Transverse colon (tissue), 4 donors: Measurements from ENCODE around the gene WIZ. TPM values are rescaled to one million over a fixed set of nuclear protein-coding genes. Genes with fewer than 3 reads are reported as not detected.

ENCODE experiments used
- DNase-seq: peaks from one replicate; pipeline ENCODE4 v3.0.0-alpha.2; 2019
- H3K27ac ChIP-seq, 4 donors: fragments of 200-600 bp; sonication (generic); 2 replicates each; pipeline ENCODE4 v1.5.1; 2016 to 2018; ENCODE audit warnings: inconsistent platforms in 4 of 4
- H3K27me3 ChIP-seq: fragments of 200-600 bp; sonication (generic); 2 replicates; pipeline ENCODE4 v1.5.1; 2017; ENCODE audit warnings: inconsistent platforms
- H3K36me3 ChIP-seq, 4 donors: fragments of 200-600 bp; sonication (generic); 2 replicates each; pipeline ENCODE4 v1.5.1; 2017 to 2019; ENCODE audit warnings: inconsistent platforms in 4 of 4
- H3K4me1 ChIP-seq, 4 donors: fragments of 200-600 bp; sonication (generic); 2 replicates each; pipeline ENCODE4 v1.5.1; 2017 to 2020; ENCODE audit warnings: inconsistent platforms in 4 of 4
- H3K4me3 ChIP-seq, 4 donors: fragments of 200-600 bp; sonication (generic); 1 replicate in 1 of 4; 2 replicates in 3 of 4; pipeline versions ENCODE4 v1.5.1 to v1.6.1; 2017 to 2019; ENCODE audit warnings: inconsistent platforms in 4 of 4
- H3K9me3 ChIP-seq, 2 donors: fragments of 200-600 bp; sonication (generic); 2 replicates each; pipeline ENCODE4 v1.5.1; 2017 to 2019; ENCODE audit warnings: inconsistent platforms in 2 of 2
- EP300 ChIP-seq: sonication (generic); formaldehyde crosslinking; IDR thresholded peaks from one replicate; pipeline ENCODE4 v1.6.1; 2017; ENCODE audit warnings: antibody characterized with exemption, low read depth
- POLR2A ChIP-seq: fragments of 450-650 bp; IDR thresholded peaks from one replicate; pipeline ENCODE4 v1.6.1; 2016; ENCODE audit warnings: antibody characterized with exemption, mild to moderate bottlenecking, moderate library complexity
- POLR2AphosphoS5 ChIP-seq, 3 donors: sonication (generic); formaldehyde crosslinking; IDR thresholded peaks; one replicate each; pipeline ENCODE4 v1.6.1; 2016; ENCODE audit warnings: antibody characterized with exemption in 3 of 3
- WGBS, 2 donors: methylation state at CpG; one replicate each; pipeline ENCODE4 v1.1.5; 2018; ENCODE audit warnings: low coverage in 1 of 2; 5-methylcytosine and 5-hydroxymethylcytosine counted together
- in situ Hi-C, 4 donors: fragments of 200-750 bp; cut with MboI; loops; one replicate each; pipeline versions ENCODE4 v1.15.0 to v1.15.1; 2017; ENCODE audit warnings: low sequenced_read_pairs in 3 of 4, low pct_ligation_motif_present in 1 of 4, low pct_unique_long_range_greater_than_20kb in 1 of 4
- intact Hi-C: fragments of 100-400 bp; cut with DNase I; formaldehyde crosslinking; loops from one replicate; pipeline ENCODE4 v1.15.1; 2023; ENCODE audit warnings: low total_unique reads
- total RNA-seq, 4 donors: library from RNA; depleted of rRNA; stranded (reverse); fragments of >200 nt; gene quantifications; one replicate each; pipeline ENCODE4 v1.1.0, GENCODE V29; 2016
- TF ChIP-seq, protein P1 (sequence below), 5 experiments: fragments of 200-600 bp in 3 of 5; fragments of 450-650 bp in 2 of 5; sonication (generic) in 3 of 5; IDR thresholded peaks; 1 replicate in 2 of 5; 2 replicates in 3 of 5; pipeline ENCODE4 v1.5.1; 2016 to 2017; ENCODE audit warnings: antibody characterized with exemption in 5 of 5, inconsistent platforms in 3 of 5, mild to moderate bottlenecking in 2 of 5, moderate library complexity in 1 of 5

Gene WIZ
- total RNA-seq, 4 donors from 2014 or later: 31.0 to 63.6 (median 42.0) TPM

DNA sequence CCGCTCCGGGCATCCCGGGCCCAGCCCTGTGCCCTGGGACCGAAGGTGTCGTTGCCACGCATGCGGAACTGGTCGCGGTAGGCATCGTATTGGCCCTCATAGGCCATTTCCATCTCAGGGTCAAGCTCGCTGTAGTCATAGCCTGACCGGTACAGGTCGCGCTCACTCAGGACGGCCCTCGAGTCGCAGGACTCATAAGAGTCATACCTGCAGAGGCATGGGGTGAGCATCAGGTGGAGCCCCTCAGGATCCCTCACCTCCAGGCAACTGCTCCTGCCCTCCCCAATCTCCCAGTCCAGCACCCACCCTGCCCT, 48.4 kb downstream of the WIZ start:
- no peak for DNase-seq
- H3K36me3 ChIP-seq: peaks cover 0 to 48% (median 21%) of the 10 kb centered on the region in 4 donors
- in situ Hi-C loops: no loop called here

GRCh38 chr19:15400521-15401396, 49.0 kb downstream of the WIZ start:
- in situ Hi-C loops: no loop called here
- DNase-seq: no peak
- intact Hi-C loops: no loop called here
- TF ChIP-seq POLR2AphosphoS5 (IDR thresholded peaks at IDR 0.05) (no peak), EP300 (no peak), POLR2A (no peak)
- TF ChIP-seq, protein P1, sequence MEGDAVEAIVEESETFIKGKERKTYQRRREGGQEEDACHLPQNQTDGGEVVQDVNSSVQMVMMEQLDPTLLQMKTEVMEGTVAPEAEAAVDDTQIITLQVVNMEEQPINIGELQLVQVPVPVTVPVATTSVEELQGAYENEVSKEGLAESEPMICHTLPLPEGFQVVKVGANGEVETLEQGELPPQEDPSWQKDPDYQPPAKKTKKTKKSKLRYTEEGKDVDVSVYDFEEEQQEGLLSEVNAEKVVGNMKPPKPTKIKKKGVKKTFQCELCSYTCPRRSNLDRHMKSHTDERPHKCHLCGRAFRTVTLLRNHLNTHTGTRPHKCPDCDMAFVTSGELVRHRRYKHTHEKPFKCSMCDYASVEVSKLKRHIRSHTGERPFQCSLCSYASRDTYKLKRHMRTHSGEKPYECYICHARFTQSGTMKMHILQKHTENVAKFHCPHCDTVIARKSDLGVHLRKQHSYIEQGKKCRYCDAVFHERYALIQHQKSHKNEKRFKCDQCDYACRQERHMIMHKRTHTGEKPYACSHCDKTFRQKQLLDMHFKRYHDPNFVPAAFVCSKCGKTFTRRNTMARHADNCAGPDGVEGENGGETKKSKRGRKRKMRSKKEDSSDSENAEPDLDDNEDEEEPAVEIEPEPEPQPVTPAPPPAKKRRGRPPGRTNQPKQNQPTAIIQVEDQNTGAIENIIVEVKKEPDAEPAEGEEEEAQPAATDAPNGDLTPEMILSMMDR (IDR thresholded peaks at IDR 0.05): no peak
- H3K27me3 ChIP-seq: no peaks in the 10 kb centered on the region
- 87% methylated on average over 26 of the region's 29 CpGs; no CpG with 5 or more reads in 1 of the 2 donors for WGBS, 2 donors
- no peak overlapping the region for H3K4me3 ChIP-seq
- H3K4me1 ChIP-seq: peaks cover 8 to 38% (median 14%) of the 10 kb centered on the region in 4 donors
- peaks cover 0 to 48% (median 23%) of the 10 kb centered on the region in 4 donors for H3K36me3 ChIP-seq
- no peaks in the 10 kb centered on the region for H3K9me3 ChIP-seq
- H3K27ac ChIP-seq: no peak overlapping the region

More for the DNA sequence above, 48.4 kb downstream of the WIZ start:
- peaks cover 8 to 39% (median 14%) of the 10 kb centered on the region in 4 donors for H3K4me1 ChIP-seq
- TF ChIP-seq EP300 (no peak), POLR2AphosphoS5 (IDR thresholded peaks at IDR 0.05) (no peak), POLR2A (no peak)
- TF ChIP-seq, protein P1 (IDR thresholded peaks at IDR 0.05): no peak
- H3K27ac ChIP-seq: no peak overlapping the region
- H3K9me3 ChIP-seq: no peaks in the 10 kb centered on the region
- no peak overlapping the region for H3K4me3 ChIP-seq
- intact Hi-C loops: no loop called here
- no peaks in the 10 kb centered on the region for H3K27me3 ChIP-seq
- 100% methylated on average over 10 of the region's 17 CpGs; no CpG with 5 or more reads in 1 of the 2 donors for WGBS, 2 donors

DNA sequence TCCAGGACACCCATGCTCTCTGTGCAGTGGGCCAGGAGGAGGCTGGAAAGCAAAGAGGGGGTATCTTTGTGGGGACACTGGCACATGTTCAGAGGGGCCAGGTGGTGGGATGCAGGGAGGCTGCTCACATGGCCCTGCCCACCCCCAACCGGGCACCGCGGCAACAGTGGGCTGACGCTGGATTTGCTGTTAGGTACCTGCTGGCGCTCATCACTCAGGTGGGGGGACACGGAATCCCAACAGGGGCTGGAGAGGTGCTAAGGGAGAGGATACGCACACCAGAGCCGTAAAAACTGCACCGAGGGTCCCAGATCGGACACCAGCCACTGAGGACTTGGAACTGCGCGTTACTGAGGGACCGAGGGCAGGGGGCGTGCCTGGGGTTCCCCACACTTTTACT, 50.1 kb downstream of the WIZ start:
- TF ChIP-seq EP300 (no peak), POLR2A (no peak), POLR2AphosphoS5 (IDR thresholded peaks at IDR 0.05) (no peak)
- TF ChIP-seq, protein P1 (IDR thresholded peaks at IDR 0.05): no peak
- H3K4me1 ChIP-seq: peaks cover 2 to 28% (median 6%) of the 10 kb centered on the region in 4 donors
- H3K27me3 ChIP-seq: no peaks in the 10 kb centered on the region
- in situ Hi-C loops (no loop called here), intact Hi-C loops (no loop called here)
- no peak overlapping the region for H3K27ac ChIP-seq
- H3K36me3 ChIP-seq: peaks cover 0 to 48% (median 24%) of the 10 kb centered on the region in 4 donors
- no peaks in the 10 kb centered on the region for H3K9me3 ChIP-seq
- DNase-seq: no peak
- no peak overlapping the region for H3K4me3 ChIP-seq
- 97% methylated on average over 14 of the region's 14 CpGs; no CpG with 5 or more reads in 1 of the 2 donors for WGBS, 2 donors

DNA sequence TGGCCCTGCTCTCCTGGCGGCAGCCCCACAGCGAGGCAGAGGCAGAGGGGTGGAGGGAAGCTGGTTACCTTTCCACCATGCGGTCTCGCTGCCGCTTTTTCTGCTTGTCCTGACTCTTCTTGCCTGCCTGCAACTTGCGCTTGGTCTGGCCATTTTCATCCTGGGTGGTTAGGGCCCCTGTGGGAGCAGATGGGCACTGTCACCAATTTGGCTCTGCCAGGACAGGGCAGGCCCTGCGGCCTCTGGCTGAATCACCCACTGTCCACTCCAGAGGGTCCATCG, 50.6 kb downstream of the WIZ start:
- DNase-seq: no peak
- intact Hi-C loops: no loop called here
- WGBS, 2 donors: 90% methylated on average over 6 of the region's 8 CpGs; no CpG with 5 or more reads in 1 of the 2 donors
- TF ChIP-seq POLR2AphosphoS5 (IDR thresholded peaks at IDR 0.05) (no peak), POLR2A (no peak), EP300 (no peak)
- TF ChIP-seq, protein P1 (IDR thresholded peaks at IDR 0.05): no peak
- Histone ChIP-seq H3K4me1 (peaks cover 0 to 23% (median 4%) of the 10 kb centered on the region in 4 donors), H3K4me3 (no peak overlapping the region), H3K27ac (no peak overlapping the region), H3K27me3 (no peaks in the 10 kb centered on the region), H3K36me3 (peaks cover 0 to 52% (median 24%) of the 10 kb centered on the region in 4 donors), H3K9me3 (no peaks in the 10 kb centered on the region)
- in situ Hi-C loops: no loop called here
